Inferior parietal cortex (tissue), 1 donor: Measurements from ENCODE around the gene WWP2.
A peak's percentile ranks its signal among the peaks of the same experiment; 100 is the strongest.

ENCODE experiments used
- DNase-seq: peaks from one replicate; pipeline ENCODE4 v3.0.0-alpha.2; 2016; ENCODE audit errors: extremely low spot score

Gene WWP2

DNA sequence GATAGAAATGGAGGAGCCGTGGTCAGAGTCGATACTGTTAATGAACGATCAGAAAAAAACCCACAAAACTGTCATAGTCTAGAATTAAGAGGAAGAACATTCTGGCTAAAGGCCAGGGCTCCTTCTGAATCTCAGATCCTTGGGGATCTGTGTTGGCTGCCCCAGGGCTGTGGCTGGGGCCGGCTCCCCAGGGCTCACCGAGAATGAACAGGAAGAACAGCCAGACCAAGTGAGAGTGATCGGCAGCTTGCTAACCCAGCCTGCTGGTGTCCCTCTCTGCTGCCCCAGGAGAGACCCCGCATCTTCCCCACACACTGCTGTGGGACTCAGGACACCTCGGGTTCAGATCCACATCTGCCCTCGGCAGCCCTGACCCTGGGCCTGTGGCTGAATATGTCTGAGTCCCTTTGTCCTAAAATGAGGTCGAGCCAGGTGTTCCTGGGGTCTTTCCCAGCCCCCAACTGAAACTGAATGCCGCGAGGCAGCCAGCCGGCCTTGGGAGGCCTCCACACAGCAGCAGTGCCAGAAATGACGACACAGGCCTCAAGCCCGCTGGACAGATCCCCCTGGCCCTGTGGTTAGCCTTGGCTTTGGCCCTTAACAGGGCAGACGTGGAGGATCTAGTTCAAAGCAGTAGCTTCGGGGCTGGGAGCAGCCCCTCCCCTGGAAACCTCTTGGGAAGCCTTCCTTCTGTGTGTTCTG is 165.1 kb downstream of the WWP2 start:
- DNase-seq: no peak

DNA sequence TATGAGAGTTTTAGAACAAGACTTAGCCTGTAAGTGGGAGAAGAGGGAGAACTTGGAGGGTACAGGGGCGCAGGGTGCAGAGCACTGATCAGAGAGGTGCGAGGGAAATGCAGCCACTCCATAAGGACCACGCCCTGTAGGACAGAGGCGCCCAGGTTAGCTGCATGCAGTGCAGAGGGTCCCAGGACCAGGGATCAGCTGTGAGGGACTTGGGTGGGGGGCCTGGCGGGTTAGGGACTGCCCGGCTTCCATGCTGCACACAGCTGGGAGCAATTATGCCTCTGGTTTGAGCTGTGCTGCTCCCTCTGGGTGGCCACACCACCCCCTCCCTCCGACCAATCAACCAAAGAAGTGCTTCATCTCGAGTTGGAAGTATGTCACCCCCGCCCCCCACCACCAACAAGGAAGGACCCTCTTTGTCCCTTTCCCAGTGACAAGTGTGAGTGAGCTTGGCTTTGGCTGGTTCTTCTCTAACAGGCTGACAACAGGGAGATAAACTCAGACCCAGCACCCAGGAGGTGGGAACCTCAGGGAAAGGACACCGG is 166.8 kb downstream of the WWP2 start:
- no peak for DNase-seq

GRCh38 chr16:69929480-69929879 is 167.3 kb downstream of the WWP2 start:
- no peak for DNase-seq

- DNase-seq: peak; percentile 72
These were observed 168.1 kb downstream of the WWP2 start for GRCh38 chr16:69930117-69930776.

GRCh38 chr16:69931631-69932030 is 169.5 kb downstream of the WWP2 start:
- no peak for DNase-seq

GRCh38 chr16:69932228-69932627 is 170.1 kb downstream of the WWP2 start:
- peak; percentile 48 for DNase-seq

GRCh38 chr16:69932691-69933392 is 170.7 kb downstream of the WWP2 start:
- DNase-seq: no peak

GRCh38 chr16:69934044-69934443 is 171.9 kb downstream of the WWP2 start:
- DNase-seq: no peak

- DNase-seq: no peak
These were observed 172.6 kb downstream of the WWP2 start for GRCh38 chr16:69934751-69935150.

DNA sequence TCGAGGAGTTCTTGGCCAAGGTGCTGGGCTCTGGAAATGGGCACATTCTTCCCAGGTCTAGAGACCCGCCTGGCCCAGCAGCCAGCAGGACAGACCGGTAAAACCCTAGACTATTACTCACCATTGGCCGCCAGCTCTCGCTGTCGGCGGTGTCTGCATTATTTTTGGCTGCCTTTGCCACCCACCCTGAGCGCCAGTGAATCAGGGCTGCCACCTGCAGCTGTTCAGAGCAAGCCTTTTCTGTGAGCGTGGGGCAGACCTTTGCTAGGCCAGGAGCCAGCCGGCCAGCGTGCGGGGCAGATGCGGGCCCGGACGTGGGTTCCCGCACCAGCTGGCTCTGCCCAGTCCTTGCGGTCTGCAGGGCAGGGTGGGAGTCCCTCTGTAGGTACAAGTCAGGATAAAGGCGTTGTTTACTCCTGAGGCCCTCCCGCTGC is 173.2 kb downstream of the WWP2 start:
- no peak for DNase-seq

GRCh38 chr16:69935740-69936139 is 173.6 kb downstream of the WWP2 start:
- no peak for DNase-seq

GRCh38 chr16:69936252-69936651 is 174.1 kb downstream of the WWP2 start:
- no peak for DNase-seq

- no peak for DNase-seq
These were observed 174.6 kb downstream of the WWP2 start for GRCh38 chr16:69936751-69937211.

DNA sequence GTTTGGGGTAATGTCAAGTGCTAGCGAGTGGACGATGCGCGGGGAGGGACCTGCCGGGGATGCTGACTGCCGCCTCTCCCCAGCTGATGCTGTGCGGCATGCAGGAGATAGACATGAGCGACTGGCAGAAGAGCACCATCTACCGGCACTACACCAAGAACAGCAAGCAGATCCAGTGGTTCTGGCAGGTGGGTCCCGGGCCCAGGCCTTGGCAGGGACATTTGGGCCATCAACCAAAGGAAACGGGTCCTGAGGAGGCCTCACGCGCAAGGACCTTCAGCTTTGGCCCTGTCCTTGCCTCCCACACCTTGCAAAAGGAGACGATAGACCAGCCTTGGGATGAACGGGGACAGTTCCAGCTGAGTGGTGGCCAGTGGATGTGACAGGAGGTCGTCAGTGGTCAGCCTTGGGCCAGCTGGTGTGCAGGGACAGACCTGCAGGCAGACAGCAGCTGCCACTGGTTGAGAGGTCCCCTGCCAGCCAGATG is 175.4 kb downstream of the WWP2 start:
- peak; percentile 59 for DNase-seq

GRCh38 chr16:69938981-69939820 is 177.1 kb downstream of the WWP2 start:
- DNase-seq: no peak

GRCh38 chr16:69939821-69940585 is 177.9 kb downstream of the WWP2 start:
- DNase-seq: no peak

DNA sequence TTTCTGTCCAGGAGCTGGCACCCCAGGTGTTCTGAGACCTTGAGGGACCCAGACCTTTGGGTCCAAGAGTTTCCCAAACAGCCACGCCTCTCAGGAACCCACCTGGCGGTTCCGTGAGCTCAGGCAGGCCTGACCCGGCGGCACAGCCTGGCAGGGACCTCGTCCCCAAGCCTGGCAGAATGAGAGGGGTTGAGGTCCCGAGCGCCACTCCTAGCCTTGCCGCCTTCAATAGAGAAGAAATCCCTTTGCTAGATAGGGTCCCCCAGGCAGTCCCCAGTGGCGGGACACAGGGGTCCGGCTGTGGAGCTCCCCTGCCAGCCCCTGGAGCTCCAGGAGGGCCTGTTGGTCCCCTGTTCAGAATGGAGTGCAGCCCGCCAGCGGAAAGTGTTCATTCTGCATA is 178.5 kb downstream of the WWP2 start:
- no peak for DNase-seq

GRCh38 chr16:69941251-69942098 is 179.3 kb downstream of the WWP2 start:
- DNase-seq: no peak

- no peak for DNase-seq
These were observed 180.0 kb downstream of the WWP2 start for GRCh38 chr16:69942099-69942491.
